Naive thymus-derived CD4-positive, alpha-beta T cell (primary cell): Measurements from ENCODE around the gene PDE8B. TPM values are rescaled to one million over a fixed set of nuclear protein-coding genes. Genes with fewer than 3 reads are reported as not detected.

ENCODE experiments used
- ATAC-seq: fragments of 150-1000 bp; cut with Tn5 transposase; 2 replicates; pipeline ENCODE4 v1.10.0; 2021; ENCODE audit warnings: mild to moderate bottlenecking, moderate library complexity
- CTCF ChIA-PET: fragments of 350-600 bp; sonication (Branson Sonifier 250); formaldehyde crosslinking; loops from one replicate; lab custom pipeline; 2021; ENCODE audit warnings: antibody characterized with exemption; lab: Charles Lee
- POLR2A ChIA-PET: fragments of 350-600 bp; sonication (Branson Sonifier 250); formaldehyde crosslinking; loops from one replicate; lab custom pipeline; 2021; ENCODE audit warnings: antibody characterized with exemption, inconsistent platforms; lab: Charles Lee
- DNase-seq, 9 donors: peaks; one replicate each; pipeline versions ENCODE4 v3.0.0 to v3.0.0-alpha.2; 2020 to 2022; ENCODE audit warnings: mixed read lengths in 1 of 9
- H3K27ac ChIP-seq: one replicate; pipeline ENCODE4 v1.7.0; 2013; ENCODE audit warnings: mild to moderate bottlenecking, low read depth, low read length, moderate library complexity
- H3K27me3 ChIP-seq, 2 donors: one replicate each; pipeline ENCODE4 v1.7.0; 2013; ENCODE audit warnings: low read length in 2 of 2, mild to moderate bottlenecking in 2 of 2, moderate library complexity in 2 of 2; ENCODE audit not compliant: control insufficient read depth in 2 of 2, insufficient read depth in 2 of 2
- H3K36me3 ChIP-seq, 3 experiments: 1 replicate in 2 of 3; 2 replicates in 1 of 3; pipeline ENCODE4 v1.7.0; 2013; ENCODE audit warnings: low read length in 3 of 3, mild to moderate bottlenecking in 3 of 3, moderate library complexity in 1 of 3; ENCODE audit not compliant: insufficient read depth in 3 of 3, control insufficient read depth in 2 of 3
- H3K4me1 ChIP-seq, 2 donors: one replicate each; pipeline ENCODE4 v1.7.0; 2013; ENCODE audit warnings: low read length in 2 of 2, mild to moderate bottlenecking in 2 of 2, moderate library complexity in 1 of 2; ENCODE audit not compliant: control insufficient read depth in 2 of 2, insufficient read depth in 2 of 2
- H3K4me3 ChIP-seq: 2 replicates; pipeline ENCODE4 v1.7.0; 2013; ENCODE audit warnings: mild to moderate bottlenecking, low read length
- H3K9me3 ChIP-seq, 3 experiments: 1 replicate in 2 of 3; 2 replicates in 1 of 3; pipeline ENCODE4 v1.7.0; 2013; ENCODE audit warnings: low read length in 3 of 3; ENCODE audit not compliant: control insufficient read depth in 2 of 3
- H3K27ac Mint-ChIP-seq, 9 donors: one replicate each; pipeline ENCODE4 v1.8.0; 2020 to 2022; ENCODE audit warnings: mixed read lengths in 9 of 9, mild to moderate bottlenecking in 8 of 9, moderate library complexity in 5 of 9, inconsistent platforms in 2 of 9
- H3K27me3 Mint-ChIP-seq, 5 donors: one replicate each; pipeline ENCODE4 v1.8.0; 2021 to 2022; ENCODE audit warnings: mixed read lengths in 5 of 5, mild to moderate bottlenecking in 1 of 5
- H3K36me3 Mint-ChIP-seq, 5 donors: one replicate each; pipeline ENCODE4 v1.8.0; 2020 to 2022; ENCODE audit warnings: mixed read lengths in 5 of 5, mild to moderate bottlenecking in 3 of 5, inconsistent platforms in 1 of 5
- H3K4me1 Mint-ChIP-seq, 7 donors: one replicate each; pipeline ENCODE4 v1.8.0; 2020 to 2022; ENCODE audit warnings: mixed read lengths in 7 of 7, mild to moderate bottlenecking in 3 of 7, inconsistent platforms in 1 of 7
- H3K4me3 Mint-ChIP-seq, 10 donors: one replicate each; pipeline ENCODE4 v1.8.0; 2020 to 2022; ENCODE audit warnings: mild to moderate bottlenecking in 10 of 10, mixed read lengths in 10 of 10, moderate library complexity in 6 of 10, inconsistent platforms in 2 of 10
- H3K9me3 Mint-ChIP-seq, 11 donors: one replicate each; pipeline ENCODE4 v1.8.0; 2020 to 2022; ENCODE audit warnings: mixed read lengths in 11 of 11, mild to moderate bottlenecking in 4 of 11, inconsistent platforms in 1 of 11, moderate library complexity in 1 of 11
- intact Hi-C, 2 donors: fragments of 100-400 bp; cut with micrococcal nuclease; formaldehyde crosslinking; loops; one replicate each; pipeline ENCODE4 v1.15.1; 2023
- polyA plus RNA-seq, 2 donors: library from polyadenylated mRNA; unstranded; fragments of 300-500 nt; fragmentation: Illumina TruSeq; gene quantifications; one replicate each; pipeline ENCODE4 v1.2.3, GENCODE V29; 2021
- total RNA-seq, 6 experiments: library from RNA in 5 of 6; stranded (reverse) in 5 of 6; gene quantifications; 1 replicate in 5 of 6; 2 replicates in 1 of 6; pipeline ENCODE4 v1.2.3 and lab custom pipeline; 2021 to 2026

The PDE8B gene
- total and polyA plus RNA-seq, 7 experiments from 2014 or later = 0.02 to 1.2 TPM; not detected in 5

- ChIA-PET CTCF (no interaction called here), POLR2A (no interaction called here)
- intact Hi-C loops = no loop called here
- Histone ChIP-seq H3K4me3 (no peak overlapping the region), H3K27me3 (no peaks in the 10 kb centered on the region), H3K27ac (no peak overlapping the region), H3K4me1 (no peaks in the 10 kb centered on the region), H3K36me3 (no peaks in the 10 kb centered on the region), H3K9me3 (no peaks in the 10 kb centered on the region)
- no peaks in the 10 kb centered on the region for H3K36me3 Mint-ChIP-seq
- no peak overlapping the region for H3K27ac Mint-ChIP-seq
- peaks cover 0 to 17% (median 0%) of the 10 kb centered on the region in 5 donors for H3K27me3 Mint-ChIP-seq
- ATAC-seq (no peak), DNase-seq (no peak)
- peaks cover 0 to 2% (median 0%) of the 10 kb centered on the region in 7 donors for H3K4me1 Mint-ChIP-seq
- H3K9me3 Mint-ChIP-seq = no peaks in the 10 kb centered on the region
- H3K4me3 Mint-ChIP-seq = no peak overlapping the region
Observed at GRCh38 chr5:77347435-77348098, 137.1 kb downstream of the PDE8B start.

GRCh38 chr5:77353251-77353650 is 142.8 kb downstream of the PDE8B start:
- no peaks in the 10 kb centered on the region for H3K36me3 ChIP-seq
- no peak overlapping the region for H3K27ac ChIP-seq
- Mint-ChIP-seq H3K9me3 (peaks cover 0 to 4% (median 0%) of the 10 kb centered on the region in 11 donors), H3K36me3 (no peaks in the 10 kb centered on the region), H3K4me1 (peaks cover 0 to 13% (median 0%) of the 10 kb centered on the region in 7 donors), H3K27me3 (peaks cover 0 to 22% (median 0%) of the 10 kb centered on the region in 5 donors), H3K4me3 (no peak overlapping the region), H3K27ac (no peak overlapping the region)
- H3K4me1 ChIP-seq = no peaks in the 10 kb centered on the region
- ATAC-seq (no peak), DNase-seq (no peak)
- intact Hi-C loops = no loop called here
- ChIA-PET POLR2A (no interaction called here), CTCF (no interaction called here)
- no peaks in the 10 kb centered on the region for H3K27me3 ChIP-seq
- no peaks in the 10 kb centered on the region for H3K9me3 ChIP-seq
- no peak overlapping the region for H3K4me3 ChIP-seq

DNA sequence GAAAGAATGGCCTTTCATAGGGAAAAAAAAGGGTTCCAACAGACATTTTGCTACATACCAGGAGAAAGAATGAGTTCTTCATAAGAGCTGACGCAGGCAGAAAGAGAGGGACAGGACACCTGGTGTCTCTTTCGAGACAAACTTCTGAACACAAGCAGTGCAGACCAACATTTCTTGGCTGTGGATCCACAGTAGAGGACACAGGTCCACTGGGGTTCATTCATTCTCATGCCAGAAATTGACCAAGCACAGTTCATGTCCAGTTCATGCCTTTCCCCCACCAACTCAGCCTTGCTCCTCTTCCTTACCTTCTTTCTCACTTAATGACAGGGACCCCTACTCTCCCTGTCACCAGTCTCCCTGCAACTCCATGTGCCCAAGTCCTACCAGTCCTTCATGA is 144.0 kb downstream of the PDE8B start:
- CTCF ChIA-PET = no interaction called here
- no peak for DNase-seq
- Mint-ChIP-seq H3K4me3 (no peak overlapping the region), H3K4me1 (peaks cover 0 to 15% (median 0%) of the 10 kb centered on the region in 7 donors), H3K27me3 (peaks cover 0 to 19% (median 0%) of the 10 kb centered on the region in 5 donors), H3K9me3 (peaks cover 0 to 4% (median 0%) of the 10 kb centered on the region in 11 donors), H3K36me3 (no peaks in the 10 kb centered on the region), H3K27ac (no peak overlapping the region)
- Histone ChIP-seq H3K36me3 (no peaks in the 10 kb centered on the region), H3K4me1 (no peaks in the 10 kb centered on the region), H3K4me3 (no peak overlapping the region), H3K27ac (no peak overlapping the region), H3K9me3 (no peaks in the 10 kb centered on the region), H3K27me3 (no peaks in the 10 kb centered on the region)
- ATAC-seq = no peak
- POLR2A ChIA-PET = no interaction called here
- intact Hi-C loops = no loop called here

DNA sequence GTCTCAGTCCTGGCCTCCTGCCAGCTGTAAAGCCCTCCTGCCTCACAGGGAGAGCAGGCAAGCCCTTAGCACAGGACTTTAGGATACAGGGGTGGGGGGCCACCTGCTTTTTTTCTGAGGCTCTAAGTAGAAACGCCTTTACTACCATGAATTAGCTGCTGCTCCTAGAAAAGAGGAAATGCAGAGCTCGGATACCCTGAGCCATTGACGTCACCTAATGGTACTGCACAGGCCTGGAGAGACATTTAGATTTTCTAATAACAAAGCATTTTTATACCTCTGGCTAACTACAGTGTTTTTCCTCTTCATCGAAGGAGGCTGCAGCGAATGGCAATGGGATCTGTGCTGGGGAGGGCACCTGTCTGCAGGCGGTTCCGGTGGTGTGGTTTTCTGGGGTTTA is 144.6 kb downstream of the PDE8B start:
- intact Hi-C loops = no loop called here
- Mint-ChIP-seq H3K4me1 (peaks cover 0 to 15% (median 0%) of the 10 kb centered on the region in 7 donors), H3K27ac (peak overlapping the region in 1 of 9 donors; percentile 41), H3K27me3 (peaks cover 0 to 15% (median 0%) of the 10 kb centered on the region in 5 donors), H3K4me3 (no peak overlapping the region), H3K36me3 (no peaks in the 10 kb centered on the region), H3K9me3 (peaks cover 0 to 4% (median 0%) of the 10 kb centered on the region in 11 donors)
- DNase-seq (no peak), ATAC-seq (no peak)
- H3K36me3 ChIP-seq = no peaks in the 10 kb centered on the region
- CTCF ChIA-PET = no interaction called here
- no peak overlapping the region for H3K4me3 ChIP-seq
- no peaks in the 10 kb centered on the region for H3K27me3 ChIP-seq
- no peak overlapping the region for H3K27ac ChIP-seq
- POLR2A ChIA-PET = interaction anchor here (0.7 kb wide), 1 partner anchor 10 kb away, joined by 3 read pairs; no protein-coding TSS in a partner anchor
- H3K4me1 ChIP-seq = no peaks in the 10 kb centered on the region
- H3K9me3 ChIP-seq = no peaks in the 10 kb centered on the region

GRCh38 chr5:77355751-77356150 is 145.3 kb downstream of the PDE8B start:
- peaks cover 0 to 15% (median 0%) of the 10 kb centered on the region in 7 donors for H3K4me1 Mint-ChIP-seq
- POLR2A ChIA-PET = interaction anchor here (0.7 kb wide), 1 partner anchor 11 kb away, joined by 3 read pairs; no protein-coding TSS in a partner anchor
- no peaks in the 10 kb centered on the region for H3K36me3 ChIP-seq
- no peaks in the 10 kb centered on the region for H3K9me3 ChIP-seq
- intact Hi-C loops = loop anchor here in 1 of 2 donors (2.0 kb wide), 1 partner anchor 23 kb away; no protein-coding TSS in a partner anchor
- peak overlapping the region in 1 of 9 donors; percentile 41 for H3K27ac Mint-ChIP-seq
- no peak overlapping the region for H3K4me3 ChIP-seq
- H3K4me3 Mint-ChIP-seq = no peak overlapping the region
- no peaks in the 10 kb centered on the region for H3K36me3 Mint-ChIP-seq
- no peaks in the 10 kb centered on the region for H3K27me3 ChIP-seq
- peaks cover 0 to 13% (median 0%) of the 10 kb centered on the region in 5 donors for H3K27me3 Mint-ChIP-seq
- H3K9me3 Mint-ChIP-seq = peaks cover 0 to 4% (median 0%) of the 10 kb centered on the region in 11 donors
- H3K4me1 ChIP-seq = no peaks in the 10 kb centered on the region
- DNase-seq = no peak
- CTCF ChIA-PET = no interaction called here
- no peak for ATAC-seq
- no peak overlapping the region for H3K27ac ChIP-seq

- Histone ChIP-seq H3K4me1 (no peaks in the 10 kb centered on the region), H3K4me3 (no peak overlapping the region), H3K9me3 (no peaks in the 10 kb centered on the region), H3K27me3 (no peaks in the 10 kb centered on the region), H3K27ac (no peak overlapping the region), H3K36me3 (no peaks in the 10 kb centered on the region)
- CTCF ChIA-PET = no interaction called here
- Mint-ChIP-seq H3K9me3 (peaks cover 0 to 4% (median 0%) of the 10 kb centered on the region in 11 donors), H3K4me3 (no peak overlapping the region), H3K27me3 (peaks cover 0 to 8% (median 0%) of the 10 kb centered on the region in 5 donors), H3K27ac (peak overlapping the region in 1 of 9 donors; percentile 26), H3K36me3 (no peaks in the 10 kb centered on the region), H3K4me1 (peaks cover 0 to 15% (median 0%) of the 10 kb centered on the region in 7 donors)
- POLR2A ChIA-PET = no interaction called here
- intact Hi-C loops = loop anchor here in 1 of 2 donors (2.0 kb wide), 1 partner anchor 22 kb away; no protein-coding TSS in a partner anchor
- DNase-seq (peak in 1 of 9 donors; percentile 34), ATAC-seq (no peak)
Observed at GRCh38 chr5:77356740-77357139, 146.3 kb downstream of the PDE8B start.
